Astrocyte of the hippocampus (primary cell): ENCODE measurements around the gene GRHL3.
A peak's percentile ranks its signal among the peaks of the same experiment; 100 is the strongest.
"Not testable (repeated sequence)": the region's sequence is repeated elsewhere in the genome, so short reads cannot be mapped to it uniquely, and the experiment has no call there.

Experiments
- DNase-seq: peaks from one replicate; pipeline ENCODE4 v3.0.0; 2011; ENCODE audit warnings: low read depth, low spot score

GRHL3 gene

GRCh38 chr1:24319312-24319863, at the start of gene GRHL3:
TSS of gene GRHL3 (plus strand) at chr1:24319357. CDS start at chr1:24319552, 195 bp downstream.
- peak; percentile 58 for DNase-seq

- DNase-seq: not testable (repeated sequence)
These were observed 44.7 kb upstream of the GRHL3 start for GRCh38 chr1:24274203-24275103.

- DNase-seq: no peak
These were observed 44.1 kb upstream of the GRHL3 start for GRCh38 chr1:24275104-24275410.

- peak; percentile 65 for DNase-seq
These were observed 43.6 kb upstream of the GRHL3 start for GRCh38 chr1:24275510-24275909.

- no peak for DNase-seq
These were observed 42.4 kb upstream of the GRHL3 start for GRCh38 chr1:24276791-24277190.

- peak; percentile 87 for DNase-seq
These were observed 41.6 kb upstream of the GRHL3 start for GRCh38 chr1:24277420-24278169.

- no peak for DNase-seq
These were observed 40.4 kb upstream of the GRHL3 start for GRCh38 chr1:24278726-24279125.

- DNase-seq: no peak
These were observed 39.4 kb upstream of the GRHL3 start for GRCh38 chr1:24279590-24280232.

- no peak for DNase-seq
These were observed 37.6 kb upstream of the GRHL3 start for GRCh38 chr1:24281591-24281990.

- DNase-seq: no peak
These were observed 36.7 kb upstream of the GRHL3 start for GRCh38 chr1:24282491-24282890.

GRCh38 chr1:24283326-24284155, 35.6 kb upstream of the GRHL3 start:
- peak; percentile 69 for DNase-seq

GRCh38 chr1:24284156-24284471, 35.0 kb upstream of the GRHL3 start:
- DNase-seq: no peak

GRCh38 chr1:24285231-24285630, 33.9 kb upstream of the GRHL3 start:
- DNase-seq: no peak

- no peak for DNase-seq
These were observed 32.7 kb upstream of the GRHL3 start for GRCh38 chr1:24286246-24287010.

- DNase-seq: not testable (repeated sequence)
These were observed 31.4 kb upstream of the GRHL3 start for GRCh38 chr1:24287779-24288178.

- no peak for DNase-seq
These were observed 30.7 kb upstream of the GRHL3 start for GRCh38 chr1:24288479-24288878.

GRCh38 chr1:24289937-24290595, 29.1 kb upstream of the GRHL3 start:
- peak; percentile 96 for DNase-seq

GRCh38 chr1:24290933-24291487, 28.1 kb upstream of the GRHL3 start:
- no peak for DNase-seq

GRCh38 chr1:24292103-24292502, 27.1 kb upstream of the GRHL3 start:
- DNase-seq: no peak

GRCh38 chr1:24292887-24293286, 26.3 kb upstream of the GRHL3 start:
- no peak for DNase-seq
